ENCODE data around the gene MUC21.
"Not testable (repeated sequence)": the region's sequence is repeated elsewhere in the genome, so short reads cannot be mapped to it uniquely, and the experiment has no call there.

The MUC21 gene

GRCh38 chr6:31004794-31005193, 21.3 kb downstream of the MUC21 start:
- Histone ChIP-seq H3K4me3 (no peak overlapping the region), H3K27ac (peak overlapping the region in 3 of 21 experiments; percentile 16 to 42 (median 29))

GRCh38 chr6:31005249-31006020, 21.9 kb downstream of the MUC21 start:
- Histone ChIP-seq H3K4me3 (no peak overlapping the region), H3K27ac (peak overlapping the region in 2 of 21 experiments; percentile 16 to 42)

- H3K27ac ChIP-seq = no peak overlapping the region
- no peak overlapping the region for H3K4me3 ChIP-seq
Observed at GRCh38 chr6:31007694-31008093, 24.2 kb downstream of the MUC21 start.

- H3K27ac ChIP-seq = no peak overlapping the region
- no peak overlapping the region for H3K4me3 ChIP-seq
Observed at GRCh38 chr6:31008165-31008564, 24.6 kb downstream of the MUC21 start.

GRCh38 chr6:31009731-31010130, 26.2 kb downstream of the MUC21 start:
- Histone ChIP-seq H3K27ac (peak overlapping the region in 1 of 21 experiments; percentile 52), H3K4me3 (no peak overlapping the region)

GRCh38 chr6:31010393-31011060, 27.0 kb downstream of the MUC21 start, which contains the start of gene MUC22:
Gene MUC22 (plus strand): TSS chr6:31010474. CDS start chr6:31010707, 233 bp downstream.
- H3K4me3 ChIP-seq = no peak within 1 kb of the TSS

GRCh38 chr6:31011153-31011552, 27.6 kb downstream of the MUC21 start:
- Histone ChIP-seq H3K27ac (peak overlapping the region in 1 of 21 experiments; percentile 9), H3K4me3 (no peak overlapping the region)

More at GRCh38 chr6:31010393-31011060, 27.0 kb downstream of the MUC21 start, which contains the start of gene MUC22:
- H3K27ac ChIP-seq = peak within 1 kb of the TSS in 1 of 21 experiments; percentile 52

GRCh38 chr6:31016659-31017299, 33.3 kb downstream of the MUC21 start:
- H3K4me3 ChIP-seq = no peak overlapping the region

GRCh38 chr6:31017436-31017835, 33.9 kb downstream of the MUC21 start:
- not testable (repeated sequence) for H3K4me3 ChIP-seq, H3K27ac ChIP-seq

More at GRCh38 chr6:31016659-31017299, 33.3 kb downstream of the MUC21 start:
- no peak overlapping the region for H3K27ac ChIP-seq

- no peak overlapping the region for H3K27ac ChIP-seq
- no peak overlapping the region for H3K4me3 ChIP-seq
Observed at GRCh38 chr6:31020057-31020456, 36.5 kb downstream of the MUC21 start.

GRCh38 chr6:31020631-31021255, 37.2 kb downstream of the MUC21 start:
- not testable (repeated sequence) for H3K4me3 ChIP-seq, H3K27ac ChIP-seq

GRCh38 chr6:31021705-31022531, 38.4 kb downstream of the MUC21 start:
- H3K4me3 ChIP-seq, H3K27ac ChIP-seq: not testable (repeated sequence)

- no peak overlapping the region for H3K4me3 ChIP-seq
- H3K27ac ChIP-seq = no peak overlapping the region
Observed at GRCh38 chr6:31025595-31025994, 42.1 kb downstream of the MUC21 start.

GRCh38 chr6:31031095-31031494, 47.6 kb downstream of the MUC21 start:
- H3K4me3 ChIP-seq = no peak overlapping the region
- no peak overlapping the region for H3K27ac ChIP-seq

- no peak overlapping the region for H3K27ac ChIP-seq
- no peak overlapping the region for H3K4me3 ChIP-seq
Observed at GRCh38 chr6:31033075-31033474, 49.6 kb downstream of the MUC21 start.

GRCh38 chr6:31035862-31036497, 52.5 kb downstream of the MUC21 start:
- Histone ChIP-seq H3K4me3 (no peak overlapping the region), H3K27ac (no peak overlapping the region)

GRCh38 chr6:31037169-31037568, 53.7 kb downstream of the MUC21 start:
- Histone ChIP-seq H3K27ac (no peak overlapping the region), H3K4me3 (no peak overlapping the region)

GRCh38 chr6:31037682-31038081, 54.2 kb downstream of the MUC21 start:
- Histone ChIP-seq H3K4me3 (no peak overlapping the region), H3K27ac (no peak overlapping the region)

- no peak overlapping the region for H3K27ac ChIP-seq
- no peak overlapping the region for H3K4me3 ChIP-seq
Observed at GRCh38 chr6:31038559-31038958, 55.0 kb downstream of the MUC21 start.

Data from skin epidermis (tissue), 12 donors.